ENCODE results near the gene ASXL2.

ASXL2 gene

DNA sequence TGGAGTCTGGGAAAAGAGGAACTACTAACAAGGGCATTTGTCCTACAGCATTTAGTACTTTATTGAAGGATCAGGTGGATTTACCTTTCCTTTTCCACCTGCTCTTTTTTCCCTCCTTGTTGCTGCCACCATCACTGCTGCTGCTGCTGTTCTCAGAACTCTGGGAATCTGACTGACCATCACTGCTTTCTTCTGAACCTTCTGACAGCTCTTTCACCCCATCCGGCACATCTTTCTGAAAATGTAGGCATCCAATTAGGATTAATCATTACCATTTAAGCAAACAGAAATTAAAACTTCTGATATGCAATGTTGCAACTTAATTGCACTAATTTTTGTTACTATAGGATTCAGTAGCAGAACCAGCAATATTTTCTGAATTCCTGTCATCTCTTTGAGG, 79.0 kb downstream of the ASXL2 start:
- TF ChIP-seq, protein P1, sequence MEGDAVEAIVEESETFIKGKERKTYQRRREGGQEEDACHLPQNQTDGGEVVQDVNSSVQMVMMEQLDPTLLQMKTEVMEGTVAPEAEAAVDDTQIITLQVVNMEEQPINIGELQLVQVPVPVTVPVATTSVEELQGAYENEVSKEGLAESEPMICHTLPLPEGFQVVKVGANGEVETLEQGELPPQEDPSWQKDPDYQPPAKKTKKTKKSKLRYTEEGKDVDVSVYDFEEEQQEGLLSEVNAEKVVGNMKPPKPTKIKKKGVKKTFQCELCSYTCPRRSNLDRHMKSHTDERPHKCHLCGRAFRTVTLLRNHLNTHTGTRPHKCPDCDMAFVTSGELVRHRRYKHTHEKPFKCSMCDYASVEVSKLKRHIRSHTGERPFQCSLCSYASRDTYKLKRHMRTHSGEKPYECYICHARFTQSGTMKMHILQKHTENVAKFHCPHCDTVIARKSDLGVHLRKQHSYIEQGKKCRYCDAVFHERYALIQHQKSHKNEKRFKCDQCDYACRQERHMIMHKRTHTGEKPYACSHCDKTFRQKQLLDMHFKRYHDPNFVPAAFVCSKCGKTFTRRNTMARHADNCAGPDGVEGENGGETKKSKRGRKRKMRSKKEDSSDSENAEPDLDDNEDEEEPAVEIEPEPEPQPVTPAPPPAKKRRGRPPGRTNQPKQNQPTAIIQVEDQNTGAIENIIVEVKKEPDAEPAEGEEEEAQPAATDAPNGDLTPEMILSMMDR (IDR thresholded peaks at IDR 0.05; ENCODE audit: low read depth, low read length, missing control alignments) = no peak
- no peak for DNase-seq (ENCODE audit: low read depth)
- no peak overlapping the region for H3K4me3 ChIP-seq (ENCODE audit: low read depth, low read length)
- in situ Hi-C loops (cut with HindIII; ENCODE audit: low sequenced_read_pairs) = no loop called here

DNA sequence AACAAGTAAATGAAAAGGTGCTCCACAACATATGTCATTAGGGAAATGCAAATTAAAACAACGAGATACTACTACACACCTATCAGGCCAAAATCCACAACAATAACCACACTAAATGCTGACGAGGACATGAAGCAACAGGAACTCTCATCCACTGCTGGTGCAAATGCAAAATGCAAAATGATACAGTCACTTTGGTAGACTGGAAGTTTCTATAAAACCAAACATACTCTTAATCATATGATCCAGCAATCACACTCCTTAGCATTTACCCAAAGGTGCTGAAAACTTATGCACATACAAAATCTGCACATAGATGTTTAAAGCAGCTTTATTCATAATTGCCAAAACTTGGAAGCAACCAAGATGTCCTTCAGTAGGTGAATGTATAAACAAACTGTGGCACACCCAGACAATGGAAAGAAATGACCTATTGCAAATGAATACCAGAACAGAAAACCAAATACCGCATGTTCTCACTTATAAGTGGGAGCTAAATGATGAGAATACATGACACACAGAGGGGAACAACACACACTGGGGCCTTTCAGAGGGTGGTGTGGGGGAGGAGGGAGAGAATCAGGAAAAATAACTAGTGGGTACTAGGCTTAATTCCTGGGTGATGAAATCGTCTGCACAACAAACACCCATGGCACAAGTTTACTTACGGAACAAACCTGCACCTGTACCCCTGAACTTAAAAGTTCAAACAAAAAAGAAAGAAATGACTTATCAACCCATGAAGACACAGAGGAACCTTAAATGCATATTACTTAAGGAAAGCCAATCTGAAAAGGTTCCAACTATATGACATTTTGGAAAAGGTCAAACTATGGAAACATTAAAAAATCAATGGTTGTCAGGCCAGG, 80.4 kb downstream of the ASXL2 start:
- in situ Hi-C loops (cut with HindIII; ENCODE audit: low sequenced_read_pairs) = no loop called here
- H3K4me3 ChIP-seq (ENCODE audit: low read depth, low read length) = no peak overlapping the region
- no peak for DNase-seq (ENCODE audit: low read depth)
- TF ChIP-seq, protein P1 (IDR thresholded peaks at IDR 0.05; ENCODE audit: low read depth, low read length, missing control alignments) = no peak

DNA sequence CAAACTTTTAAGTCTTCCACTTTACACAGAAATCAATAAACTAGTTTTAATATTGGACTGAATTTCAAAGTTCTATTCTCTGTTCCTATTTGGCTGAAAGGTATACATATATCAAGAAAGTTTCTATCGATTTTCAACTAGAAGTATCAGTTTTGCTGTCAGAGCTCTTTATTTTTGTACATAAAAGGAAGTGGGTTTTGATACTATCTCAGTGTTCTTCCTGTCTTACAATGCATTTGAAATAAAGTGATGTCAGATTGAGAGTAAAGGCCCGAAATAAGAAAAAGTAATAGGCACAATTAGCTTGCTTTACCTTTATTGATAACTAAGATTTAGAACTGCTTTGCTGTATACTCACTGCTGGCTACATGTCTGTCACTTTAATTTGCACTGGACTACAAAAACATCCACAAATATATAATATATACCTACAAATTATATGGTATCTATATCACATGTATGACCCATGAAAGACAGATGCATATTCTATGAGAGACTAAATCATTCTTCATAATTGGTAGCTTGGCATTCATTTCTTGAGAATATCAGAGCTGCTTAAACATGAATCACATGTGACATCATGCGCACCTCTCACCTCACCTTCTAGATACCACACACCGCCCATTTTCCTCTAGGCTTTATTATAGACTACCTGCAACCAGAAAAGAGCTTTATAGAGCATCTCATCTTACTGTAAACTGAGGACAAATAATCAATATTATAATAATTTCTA, 83.6 kb downstream of the ASXL2 start:
- no peak overlapping the region for H3K4me3 ChIP-seq (ENCODE audit: low read depth, low read length)

DNA sequence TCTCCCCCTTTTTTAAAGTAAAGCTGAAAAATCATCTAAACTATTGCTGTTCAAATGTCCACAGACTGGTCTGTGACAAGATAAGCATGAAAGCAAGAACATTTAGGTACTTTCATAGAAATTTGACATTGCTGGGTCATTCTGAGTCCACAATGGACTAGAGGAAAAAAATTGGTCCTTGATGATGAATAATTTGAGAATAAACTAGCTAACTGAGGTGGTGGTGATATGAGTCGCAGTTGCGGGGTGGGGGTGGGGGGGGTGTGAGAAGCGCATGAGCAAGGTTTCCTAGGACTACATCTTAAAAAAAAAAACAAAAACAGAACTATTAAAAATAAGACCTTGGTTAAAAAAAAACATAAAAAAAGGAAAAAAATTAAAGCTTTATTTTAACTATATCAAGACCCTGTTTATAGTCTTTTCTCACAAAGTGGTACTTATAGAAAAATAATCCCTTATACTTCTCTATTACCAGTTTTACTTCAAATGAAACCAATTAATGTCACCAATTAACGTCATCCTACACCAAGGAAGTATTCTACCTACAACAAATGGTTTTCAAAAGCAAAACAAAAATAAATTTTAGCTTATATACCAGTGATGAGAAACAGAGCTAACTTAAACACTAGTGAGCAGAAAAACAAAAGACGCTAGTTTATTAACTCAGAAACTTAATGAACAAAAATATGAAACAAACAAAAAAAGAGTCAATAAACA, 88.1 kb downstream of the ASXL2 start:
- TF ChIP-seq, protein P1 (IDR thresholded peaks at IDR 0.05; ENCODE audit: low read depth, low read length, missing control alignments) = no peak
- no peak overlapping the region for H3K4me3 ChIP-seq (ENCODE audit: low read depth, low read length)
- in situ Hi-C loops (cut with HindIII; ENCODE audit: low sequenced_read_pairs) = no loop called here
- no peak for DNase-seq (ENCODE audit: low read depth)

More for the DNA sequence above, 83.6 kb downstream of the ASXL2 start:
- TF ChIP-seq, protein P1 (IDR thresholded peaks at IDR 0.05; ENCODE audit: low read depth, low read length, missing control alignments) = no peak
- in situ Hi-C loops (cut with HindIII; ENCODE audit: low sequenced_read_pairs) = no loop called here
- no peak for DNase-seq (ENCODE audit: low read depth)

DNA sequence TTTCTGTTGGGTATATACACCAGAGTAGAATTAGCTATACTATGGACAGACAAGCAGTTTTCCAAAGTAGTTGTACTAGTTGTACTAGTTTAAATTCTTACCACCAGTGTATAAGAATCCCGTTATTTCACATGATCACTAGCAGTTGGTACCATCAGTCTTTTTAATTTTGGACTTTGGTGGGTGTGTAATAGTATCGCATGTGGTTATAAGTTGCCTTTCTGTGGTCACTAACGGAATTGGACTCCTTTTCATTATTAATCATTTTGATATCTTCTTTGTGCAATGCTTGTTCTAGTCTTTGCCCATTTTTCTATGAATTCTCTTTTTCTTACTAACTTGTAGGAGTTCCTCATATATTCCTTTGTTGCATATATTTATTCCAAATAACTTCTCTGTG, 89.8 kb downstream of the ASXL2 start:
- TF ChIP-seq, protein P1 (IDR thresholded peaks at IDR 0.05; ENCODE audit: low read depth, low read length, missing control alignments) = no peak
- in situ Hi-C loops (cut with HindIII; ENCODE audit: low sequenced_read_pairs) = no loop called here
- H3K4me3 ChIP-seq (ENCODE audit: low read depth, low read length) = no peak overlapping the region
- no peak for DNase-seq (ENCODE audit: low read depth)

DNA sequence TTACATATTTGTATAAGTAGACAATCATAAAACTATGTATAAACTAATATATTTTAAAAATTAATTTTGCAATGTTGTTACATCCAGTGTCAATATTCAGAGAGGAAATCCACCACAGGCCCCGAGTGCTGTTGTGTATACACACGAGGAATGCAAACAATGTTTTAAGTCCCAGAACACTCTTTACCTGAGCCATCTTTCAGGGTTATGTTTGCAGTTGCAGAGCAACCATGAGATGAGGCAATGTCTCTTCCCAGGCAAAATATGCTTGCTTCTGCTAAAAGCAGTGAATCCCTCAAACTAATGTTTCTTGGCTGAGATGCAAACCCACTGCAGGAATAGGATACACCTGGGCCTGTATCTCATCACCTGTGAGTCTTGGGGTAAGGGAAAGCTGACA, 91.3 kb downstream of the ASXL2 start:
- no peak for DNase-seq (ENCODE audit: low read depth)
- in situ Hi-C loops (cut with HindIII; ENCODE audit: low sequenced_read_pairs) = no loop called here
- no peak overlapping the region for H3K4me3 ChIP-seq (ENCODE audit: low read depth, low read length)
- TF ChIP-seq, protein P1 (IDR thresholded peaks at IDR 0.05; ENCODE audit: low read depth, low read length, missing control alignments) = no peak
